Measurements from ENCODE around the gene CDC42BPB.
A peak's percentile ranks its signal among the peaks of the same experiment; 100 is the strongest.

CDC42BPB gene

DNA sequence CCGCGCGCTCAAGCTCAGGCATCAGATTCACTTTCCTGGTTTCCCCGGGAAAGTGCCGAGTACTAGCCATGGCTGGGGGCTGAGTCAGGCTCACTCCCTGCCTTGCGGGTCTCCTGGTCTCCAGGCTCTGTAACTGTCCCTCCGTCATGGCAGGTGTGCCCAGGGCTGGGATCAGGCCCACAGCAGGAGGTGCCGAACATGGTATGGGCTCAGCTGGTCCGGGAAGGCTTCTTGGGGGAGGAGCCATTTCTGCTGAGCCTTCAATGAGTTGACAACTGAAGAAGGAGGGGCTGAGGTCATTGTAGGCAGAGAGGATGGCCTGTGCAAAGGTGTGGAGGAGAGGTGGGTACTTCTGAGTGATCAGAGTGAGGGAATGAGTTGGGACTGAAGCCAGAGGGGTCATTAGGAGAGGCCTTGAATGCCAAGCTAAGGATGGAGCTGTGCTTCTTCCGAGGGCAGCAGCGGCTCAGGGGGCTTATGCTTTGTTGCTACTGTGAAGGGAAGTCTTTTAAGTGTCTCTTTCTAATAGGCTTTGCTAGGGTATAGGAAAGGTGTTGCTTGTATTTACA, 37.9 kb upstream of the CDC42BPB start:
- no peak for DNase-seq (ENCODE audit: low read depth)

GRCh38 chr14:103094406-103095209, 37.3 kb upstream of the CDC42BPB start, which contains the start of gene EXOC3L4:
Gene EXOC3L4, plus strand, starts transcription at chr14:103094725. Its CDS starts 5,495 bp downstream, at chr14:103100220.
- no peak for DNase-seq (ENCODE audit: low read depth)

DNA sequence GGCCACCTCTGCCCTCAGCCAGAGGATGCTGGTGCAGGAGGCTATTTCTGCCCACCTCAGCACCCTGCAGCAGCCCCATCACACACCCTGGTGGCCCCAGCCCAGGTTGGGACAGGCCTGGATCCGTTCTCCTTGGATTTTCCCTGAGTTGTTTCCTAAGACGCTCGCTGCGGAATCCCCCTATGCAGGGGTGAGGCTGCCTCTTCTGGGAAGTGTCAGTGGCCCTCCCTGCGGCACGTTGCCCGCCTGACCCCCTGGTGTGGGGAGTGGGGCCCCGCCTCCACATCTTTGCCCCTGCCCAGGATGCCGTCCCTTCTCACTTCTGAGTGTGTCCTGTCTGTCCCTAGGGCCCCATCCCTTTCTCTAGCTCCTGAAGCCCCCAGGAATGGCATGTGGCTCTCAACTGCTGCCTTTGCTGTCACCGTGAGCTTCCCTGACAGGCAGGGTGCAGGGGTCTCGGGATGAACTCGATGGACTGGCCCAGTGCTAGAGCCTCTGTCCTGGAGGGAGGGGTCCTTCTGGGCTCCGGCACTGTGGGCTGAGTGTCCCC, 36.6 kb upstream of the CDC42BPB start:
- DNase-seq (ENCODE audit: low read depth): no peak

DNA sequence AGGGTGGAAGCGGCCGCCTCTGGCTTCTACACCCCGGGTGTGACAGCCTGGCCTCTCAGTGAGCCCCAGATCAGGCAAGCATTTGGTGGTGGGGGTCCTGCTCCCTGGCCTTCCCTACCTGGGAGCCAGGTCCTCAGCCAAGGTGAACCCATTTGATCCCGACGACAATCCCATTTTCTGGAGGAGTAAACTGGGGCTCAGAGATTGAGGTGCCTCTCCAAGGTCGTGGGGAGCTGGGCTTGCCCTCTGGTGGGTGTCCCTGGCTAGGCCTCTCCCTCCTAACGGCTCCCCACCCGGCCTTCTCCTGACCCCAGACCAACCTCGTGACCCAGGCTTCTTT, 34.5 kb upstream of the CDC42BPB start:
- no peak for DNase-seq (ENCODE audit: low read depth)

DNA sequence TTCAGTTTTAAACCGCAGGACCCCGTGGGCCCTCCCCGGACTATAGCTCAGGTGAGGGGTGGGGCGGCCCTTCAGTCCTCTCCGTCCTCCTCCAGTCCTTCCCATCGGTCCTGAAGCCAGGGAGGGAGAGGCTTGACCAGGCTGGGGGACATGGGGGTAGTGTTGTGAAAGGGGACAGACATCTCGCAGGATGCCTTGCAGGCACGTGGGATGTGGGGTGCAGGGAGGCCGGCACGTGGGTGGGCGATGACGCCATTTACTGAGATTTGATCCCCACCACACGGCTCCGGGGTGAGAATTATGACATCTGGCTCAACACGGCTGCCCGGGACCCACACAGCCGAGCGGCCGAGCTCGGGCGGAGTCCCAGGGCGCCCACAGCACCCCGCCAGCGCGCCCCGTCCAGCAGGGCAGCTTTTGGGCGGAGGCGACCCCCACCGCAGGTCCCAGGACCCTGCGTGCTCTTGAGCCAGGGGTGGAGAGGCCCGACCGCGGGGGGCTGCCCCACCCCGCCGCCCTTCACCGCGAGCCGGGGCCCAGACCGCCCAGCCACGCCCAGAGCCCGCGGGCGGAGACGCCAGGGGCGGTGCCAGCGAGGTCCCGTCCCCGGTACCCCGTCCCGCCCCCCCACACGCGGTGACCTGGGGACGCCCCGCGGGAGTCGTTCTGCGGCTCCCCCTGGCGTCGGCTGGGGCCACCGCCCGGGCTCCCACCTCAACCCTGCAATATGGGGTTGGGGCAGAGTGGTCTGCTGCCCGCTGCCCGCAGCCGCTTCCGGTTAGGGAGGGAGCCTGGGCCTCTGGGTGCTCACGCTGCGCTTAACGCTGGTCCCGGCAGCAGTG, 33.9 kb upstream of the CDC42BPB start:
- no peak for DNase-seq (ENCODE audit: low read depth)

DNA sequence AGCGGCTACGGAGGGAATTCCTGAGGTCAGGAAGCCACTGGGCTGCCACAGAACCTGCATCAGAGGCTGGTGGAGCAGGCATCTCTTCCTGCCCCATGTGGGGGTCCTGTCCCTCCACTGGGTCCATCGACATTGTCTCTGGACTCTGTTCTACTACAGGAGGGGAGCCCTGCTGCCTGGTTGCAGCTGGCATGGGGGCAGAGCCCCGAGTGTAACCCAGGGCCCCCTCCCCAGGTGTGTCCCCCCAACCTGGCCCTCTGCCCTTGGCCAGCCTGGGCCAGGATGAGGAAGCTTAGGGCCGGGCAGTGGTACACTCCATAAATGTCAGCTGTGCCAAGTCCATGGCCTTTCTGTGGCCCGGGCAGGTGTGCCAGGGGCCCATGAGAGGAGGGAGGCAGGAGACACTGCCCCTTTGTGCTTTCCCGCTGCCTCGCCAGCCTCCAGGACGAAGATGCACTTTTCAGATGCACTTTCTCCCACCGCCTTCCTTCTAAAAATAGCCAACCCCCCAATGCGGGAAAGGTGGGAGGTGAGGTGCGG, 33.2 kb upstream of the CDC42BPB start:
- DNase-seq (ENCODE audit: low read depth): no peak

DNA sequence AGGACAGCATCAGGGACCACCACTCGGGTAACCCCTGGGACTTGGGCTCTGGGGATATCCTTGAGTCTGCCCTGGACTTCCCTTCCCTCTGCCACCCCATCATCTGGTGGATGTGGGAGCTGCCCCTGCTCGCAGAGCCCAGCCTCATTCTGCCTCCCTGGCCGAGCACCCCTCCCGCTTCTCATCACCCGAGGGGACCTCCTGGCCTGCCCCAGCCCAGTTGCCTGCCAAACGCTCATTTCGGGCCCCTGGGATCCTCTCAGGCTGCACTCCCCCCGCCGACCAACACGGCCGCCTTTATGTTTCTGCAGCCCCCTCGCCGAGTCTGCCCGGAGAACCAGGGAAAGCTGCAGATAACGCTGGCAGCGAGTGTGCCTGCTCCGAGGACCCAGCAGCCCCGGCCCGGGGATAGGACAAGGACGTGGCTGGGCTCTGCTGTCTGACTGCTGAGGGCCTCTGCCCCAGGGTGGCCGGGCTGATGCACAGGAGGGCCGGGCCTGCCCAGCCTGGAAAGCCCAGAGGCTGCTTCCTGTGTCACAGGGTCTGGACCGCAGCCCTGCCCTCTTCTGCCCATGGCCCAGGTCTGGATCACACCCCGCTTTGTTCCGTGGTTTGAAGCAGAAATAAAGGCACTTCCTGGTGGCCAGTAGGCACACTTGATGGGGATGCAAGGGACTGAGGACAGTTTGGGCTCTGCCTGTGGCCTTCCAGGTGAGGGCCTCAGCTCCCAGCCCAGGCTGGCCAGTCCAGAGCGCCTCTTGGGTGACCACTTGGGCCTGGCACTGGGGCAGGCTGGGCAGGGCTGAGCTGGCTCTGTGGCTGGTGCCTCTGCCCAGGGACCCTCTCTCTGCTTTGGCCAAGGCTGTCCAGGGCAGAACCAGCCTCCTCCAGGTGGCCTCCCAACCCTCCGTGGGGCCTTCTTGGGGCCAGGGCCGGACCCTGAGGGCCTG, 32.3 kb upstream of the CDC42BPB start:
- no peak for DNase-seq (ENCODE audit: low read depth)

DNA sequence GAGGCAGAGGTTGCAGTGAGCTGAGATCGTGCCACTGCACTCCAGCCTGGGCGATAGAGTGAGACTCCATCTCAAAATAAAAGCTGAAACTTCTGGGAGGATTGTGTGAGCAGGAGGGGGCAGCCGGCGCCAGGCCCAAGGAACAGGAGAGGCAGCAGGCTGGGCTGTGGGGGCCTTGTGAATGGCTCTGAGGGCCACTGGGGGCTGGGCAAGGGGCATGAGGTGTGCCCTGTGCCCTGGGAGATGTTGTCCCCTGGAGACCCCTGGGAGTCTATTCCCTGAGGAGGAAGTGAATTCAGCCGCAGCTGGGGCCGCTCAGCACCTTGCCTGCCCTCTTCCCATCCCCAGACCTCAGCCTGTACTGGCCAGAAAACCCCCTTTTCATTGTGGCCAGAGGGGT, 31.6 kb upstream of the CDC42BPB start:
- no peak for DNase-seq (ENCODE audit: low read depth)

DNA sequence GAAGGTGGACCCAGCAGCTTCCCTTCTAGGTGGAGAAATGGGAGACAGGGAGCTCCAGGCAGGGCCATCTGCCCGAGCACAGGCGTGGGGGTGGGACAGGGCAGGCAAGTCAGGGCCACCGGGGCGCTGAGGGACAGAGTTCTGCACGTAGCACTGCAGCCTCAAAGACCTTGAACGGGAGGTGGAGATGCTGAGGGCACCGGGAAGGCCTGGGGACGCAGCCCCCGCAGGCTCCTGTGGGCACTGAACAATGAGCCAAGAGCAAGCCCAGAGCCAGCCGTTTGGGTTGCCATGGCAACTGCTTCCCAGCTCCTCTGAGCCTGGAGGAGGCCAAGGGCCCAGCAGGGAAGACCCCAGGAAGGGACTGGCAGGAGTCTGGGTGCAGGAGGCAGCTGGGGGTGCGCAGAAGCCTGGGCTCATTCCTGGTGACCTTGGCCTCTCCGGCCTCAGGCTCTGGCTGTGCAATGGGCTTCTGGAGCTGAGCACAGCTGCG, 30.0 kb upstream of the CDC42BPB start:
- DNase-seq (ENCODE audit: low read depth): no peak

GRCh38 chr14:103086771-103087342, 29.5 kb upstream of the CDC42BPB start:
- no peak for DNase-seq (ENCODE audit: low read depth)

- no peak for DNase-seq (ENCODE audit: low read depth)
These were observed 28.1 kb upstream of the CDC42BPB start for GRCh38 chr14:103085106-103086091.

DNA sequence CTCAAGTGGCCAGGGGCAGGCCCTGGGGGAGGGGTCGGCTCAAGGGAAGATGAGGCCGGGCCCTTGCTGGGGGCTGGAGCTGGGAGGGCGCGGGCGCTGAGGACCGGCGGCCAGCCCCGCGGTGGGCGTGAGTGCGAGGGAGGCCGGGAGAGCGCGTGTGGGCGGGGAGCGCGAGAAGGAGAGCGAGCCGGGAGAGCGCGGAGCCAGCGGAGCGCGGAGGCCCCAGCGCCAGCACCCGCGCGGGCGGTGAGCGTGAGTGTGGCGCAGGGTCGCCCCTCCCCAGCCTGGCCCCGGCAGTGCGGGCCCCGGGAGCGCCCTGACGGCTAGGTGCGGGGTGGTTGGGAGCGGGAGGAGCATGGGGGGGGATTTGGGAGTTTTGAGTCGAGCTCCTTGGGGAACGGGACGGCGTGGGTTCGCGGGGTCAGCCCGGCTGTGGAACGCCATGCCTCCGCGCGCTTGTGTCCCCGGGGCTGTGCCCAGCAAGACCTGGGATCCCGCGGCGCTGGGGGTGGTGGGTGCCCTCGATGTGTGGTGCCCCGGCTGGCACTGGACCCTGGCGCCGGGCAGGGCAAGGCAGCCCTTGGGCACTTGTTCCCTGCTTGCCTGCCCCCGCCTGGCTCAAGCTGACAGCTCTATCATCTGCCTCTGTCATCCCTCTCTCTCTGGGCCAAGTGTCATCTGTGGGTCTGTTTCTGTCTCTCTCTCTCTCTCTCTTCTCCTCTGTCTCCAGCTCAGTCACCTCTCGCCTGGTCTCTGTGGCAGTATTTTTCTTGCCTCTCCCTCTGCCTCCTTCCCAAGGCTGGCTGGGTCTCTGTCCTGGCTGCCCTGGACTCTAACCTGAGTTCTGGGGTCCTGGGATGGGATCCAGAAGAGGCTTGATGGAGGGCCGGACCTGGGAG, 26.9 kb upstream of the CDC42BPB start, which contains the start of gene LBHD2:
TSS of gene LBHD2 (plus strand) at position 190 of the 899 bp plus-strand sequence. CDS start 1,803 bp downstream, outside the sequence.
- no peak for DNase-seq (ENCODE audit: low read depth)

GRCh38 chr14:103081951-103082350, 24.6 kb upstream of the CDC42BPB start:
- DNase-seq (ENCODE audit: low read depth): no peak

DNA sequence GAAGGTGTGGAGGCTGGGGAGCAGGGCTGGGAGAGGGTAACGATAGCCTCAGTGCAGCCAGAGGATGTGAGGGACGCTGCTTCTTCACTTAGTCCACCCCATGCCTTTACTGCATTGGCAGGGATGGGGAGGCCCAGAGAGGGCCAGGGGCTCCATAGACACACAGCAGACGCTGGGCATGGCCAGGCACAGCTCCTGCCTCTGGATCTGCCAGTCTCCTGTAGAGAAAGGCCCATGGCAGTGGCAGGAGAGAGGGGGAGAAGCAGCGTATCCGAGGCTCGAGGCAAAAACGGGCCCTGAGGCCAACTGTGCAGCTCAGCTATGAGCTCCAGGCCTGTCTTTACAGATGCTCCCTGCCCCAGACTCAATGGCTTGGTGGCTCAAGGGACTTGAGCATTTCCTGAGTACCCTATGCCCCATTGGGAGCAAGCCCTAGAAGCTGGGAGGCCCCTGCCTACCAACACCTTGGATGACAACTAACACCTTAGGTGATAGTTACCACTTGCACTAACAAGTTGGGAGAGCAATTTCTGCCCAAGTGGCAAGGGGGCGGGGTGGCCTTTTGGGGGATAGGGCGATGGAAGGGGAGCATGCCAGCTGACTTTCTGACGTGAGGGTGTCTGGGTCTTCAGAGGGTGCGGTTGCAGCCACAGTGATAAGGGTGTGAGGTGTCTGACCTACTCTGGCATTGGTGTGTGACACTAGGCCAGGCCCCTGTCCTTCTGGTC, 21.7 kb upstream of the CDC42BPB start:
- no peak for DNase-seq (ENCODE audit: low read depth)

- DNase-seq (ENCODE audit: low read depth): peak; percentile 37
These were observed 21.0 kb upstream of the CDC42BPB start for GRCh38 chr14:103078420-103078749.

DNA sequence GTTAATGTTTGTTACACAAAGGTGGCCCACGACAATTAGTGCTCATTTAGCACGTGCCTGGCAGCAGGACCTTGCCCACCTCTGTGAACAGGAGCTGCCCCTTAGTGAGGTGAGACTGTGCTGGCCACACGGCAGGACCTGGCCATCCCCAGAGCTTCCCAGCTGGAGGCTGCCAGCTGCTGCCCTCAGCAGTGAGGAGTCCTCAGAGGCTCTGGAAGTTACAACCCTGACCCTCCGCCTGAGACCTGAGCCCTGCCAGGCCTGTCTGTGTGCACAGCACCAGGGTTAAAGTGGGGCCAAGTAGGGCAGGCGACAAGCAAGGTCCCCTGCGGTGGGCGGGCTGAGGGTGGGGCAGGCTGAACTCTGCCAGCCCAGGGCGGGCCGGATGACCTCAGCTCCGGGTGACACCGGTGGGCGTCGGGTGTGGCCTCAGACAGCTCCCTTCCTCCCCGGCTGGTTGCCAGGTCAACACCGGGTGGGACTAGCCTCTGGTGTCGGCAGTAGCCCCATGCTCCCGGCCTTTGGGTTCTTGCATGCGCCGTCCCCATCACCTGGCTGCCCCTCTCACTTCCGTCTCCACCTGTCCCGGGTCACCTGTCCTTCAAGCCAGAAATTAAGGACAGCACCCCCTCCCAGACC, 17.5 kb upstream of the CDC42BPB start:
- no peak for DNase-seq (ENCODE audit: low read depth)

All from non-pigmented ciliary epithelial cell (primary cell).